Measurements from ENCODE around the gene PHC2. TPM values are rescaled to one million over a fixed set of nuclear protein-coding genes. Genes with fewer than 3 reads are reported as not detected.

Gene PHC2
- total RNA-seq, 1 experiment from 2014 or later, result 9.4 TPM

DNA sequence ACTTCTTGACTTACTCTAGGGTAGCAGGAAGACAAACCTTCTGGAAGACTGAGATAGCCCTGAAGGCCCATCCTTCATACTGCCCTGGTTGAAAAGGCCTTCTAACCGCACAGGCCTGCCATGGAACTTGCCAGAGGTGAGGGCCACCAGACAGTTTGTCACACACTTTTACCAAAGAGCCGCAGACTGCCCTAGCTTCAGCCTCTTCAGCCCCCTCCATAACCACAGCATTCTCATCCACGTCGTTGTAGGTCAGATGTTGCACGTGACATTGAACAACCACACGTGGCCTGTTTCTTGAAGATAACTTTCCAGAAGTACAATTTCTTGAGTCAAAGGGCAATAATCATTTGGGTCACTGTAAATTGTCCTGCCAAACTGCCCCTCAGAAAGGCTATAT is 155.7 kb downstream of the PHC2 start:
- Histone ChIP-seq H3K27ac (ENCODE audit: insufficient read length, low read depth, low read length) (no peak overlapping the region), H4K91ac (ENCODE audit: insufficient read length, low read depth, low read length) (no peak overlapping the region), H3K9me3 (ENCODE audit: control insufficient read depth, low read depth, low read length) (no peaks in the 10 kb centered on the region), H2BK5ac (ENCODE audit: insufficient read length, low read length) (no peak overlapping the region), H3K4me2 (ENCODE audit: insufficient read depth, insufficient read length, low read length) (no peak overlapping the region), H3K27me3 (ENCODE audit: insufficient read depth, low read length) (no peaks in the 10 kb centered on the region), H2BK15ac (ENCODE audit: low read depth, low read length) (no peak overlapping the region), H3K23me2 (ENCODE audit: insufficient read length, low read depth, low read length, poor library complexity, severe bottlenecking) (no peaks in the 10 kb centered on the region), H2AK5ac (ENCODE audit: insufficient read length, low read length) (no peak overlapping the region), H4K20me1 (ENCODE audit: control insufficient read depth, insufficient read depth, insufficient read length) (no peaks in the 10 kb centered on the region), H2AFZ (ENCODE audit: low read length) (no peak overlapping the region), H2BK12ac (ENCODE audit: insufficient read length, low read depth, low read length) (no peak overlapping the region), H3K18ac (ENCODE audit: insufficient read length, low read depth, low read length) (no peak overlapping the region), H4K5ac (ENCODE audit: insufficient read length, low read depth, low read length) (no peak overlapping the region), H3K4ac (ENCODE audit: low read depth, low read length) (no peak overlapping the region), H3K56ac (ENCODE audit: insufficient read length, low read depth, low read length) (no peak overlapping the region), H3K9ac (ENCODE audit: extremely low read depth, insufficient read length, low read length) (no peak overlapping the region), H3T11ph (ENCODE audit: low read length) (no peak overlapping the region), H2BK20ac (ENCODE audit: low read depth, low read length, poor library complexity, severe bottlenecking) (no peak overlapping the region), H3K79me1 (ENCODE audit: insufficient read depth, low read depth, low read length, poor library complexity, severe bottlenecking) (no peaks in the 10 kb centered on the region), H3K4me1 (ENCODE audit: insufficient read depth, low read length) (peaks cover 4% of the 10 kb centered on the region; the same call in 1 of the 2 replicates), H3K14ac (ENCODE audit: insufficient read depth, low read length) (no peak overlapping the region), H3K79me2 (ENCODE audit: insufficient read depth, low read length) (no peaks in the 10 kb centered on the region), H3K23ac (ENCODE audit: insufficient read length, low read depth, low read length) (no peak overlapping the region), H2BK120ac (ENCODE audit: low read depth, low read length, poor library complexity, severe bottlenecking) (no peak overlapping the region), H4K8ac (replicated peaks; ENCODE audit: insufficient read length, low read depth, low read length) (no peak overlapping the region)
- Mint-ChIP-seq H3K4me1 (peaks cover 26% of the 10 kb centered on the region in 2 experiments), H3K36me3 (ENCODE audit: insufficient read depth in 1 of 3, low read depth in 3 of 3) (peaks cover 3 to 31% (median 22%) of the 10 kb centered on the region in 3 experiments), H3K4me3 (no peak overlapping the region), H3K27me3 (ENCODE audit: low read depth) (no peaks in the 10 kb centered on the region), H3K27ac (no peak overlapping the region; a peak in 1 of 7 replicates), H3K9me3 (no peaks in the 10 kb centered on the region)
- no CpG with 5 or more reads among the region's 6 CpGs for WGBS (ENCODE audit: extremely low coverage, insufficient read length, low lambda C conversion rate)
- DNase-seq, result no peak
- TF ChIP-seq, protein P1, sequence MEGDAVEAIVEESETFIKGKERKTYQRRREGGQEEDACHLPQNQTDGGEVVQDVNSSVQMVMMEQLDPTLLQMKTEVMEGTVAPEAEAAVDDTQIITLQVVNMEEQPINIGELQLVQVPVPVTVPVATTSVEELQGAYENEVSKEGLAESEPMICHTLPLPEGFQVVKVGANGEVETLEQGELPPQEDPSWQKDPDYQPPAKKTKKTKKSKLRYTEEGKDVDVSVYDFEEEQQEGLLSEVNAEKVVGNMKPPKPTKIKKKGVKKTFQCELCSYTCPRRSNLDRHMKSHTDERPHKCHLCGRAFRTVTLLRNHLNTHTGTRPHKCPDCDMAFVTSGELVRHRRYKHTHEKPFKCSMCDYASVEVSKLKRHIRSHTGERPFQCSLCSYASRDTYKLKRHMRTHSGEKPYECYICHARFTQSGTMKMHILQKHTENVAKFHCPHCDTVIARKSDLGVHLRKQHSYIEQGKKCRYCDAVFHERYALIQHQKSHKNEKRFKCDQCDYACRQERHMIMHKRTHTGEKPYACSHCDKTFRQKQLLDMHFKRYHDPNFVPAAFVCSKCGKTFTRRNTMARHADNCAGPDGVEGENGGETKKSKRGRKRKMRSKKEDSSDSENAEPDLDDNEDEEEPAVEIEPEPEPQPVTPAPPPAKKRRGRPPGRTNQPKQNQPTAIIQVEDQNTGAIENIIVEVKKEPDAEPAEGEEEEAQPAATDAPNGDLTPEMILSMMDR (conservative IDR thresholded peaks at IDR 0.05), result no peak

Data from H9 (cell line).